H9 (cell line): ENCODE data around the gene CNDP1. TPM values are rescaled to one million over a fixed set of nuclear protein-coding genes. Genes with fewer than 3 reads are reported as not detected.

Experiments used
- DNase-seq: peaks from one replicate; pipeline ENCODE4 v3.0.0-alpha.2; 2017
- H2AFZ ChIP-seq: one replicate; pipeline ENCODE4 v1.6.1; 2013; ENCODE audit warnings: mild to moderate bottlenecking, low read length, control low read depth, moderate library complexity
- H2AK5ac ChIP-seq: 2 replicates; pipeline ENCODE4 v1.6.1; 2013; ENCODE audit warnings: low read length, control low read depth, mixed read lengths; ENCODE audit not compliant: insufficient read length
- H2BK120ac ChIP-seq: one replicate; pipeline ENCODE4 v1.6.1; 2013; ENCODE audit warnings: low read depth, mild to moderate bottlenecking, low read length, control low read depth, inconsistent platforms; ENCODE audit not compliant: poor library complexity, severe bottlenecking
- H2BK12ac ChIP-seq: 2 replicates; pipeline ENCODE4 v1.6.1; 2013; ENCODE audit warnings: low read length, control low read depth, mixed read lengths, low read depth; ENCODE audit not compliant: insufficient read length
- H2BK15ac ChIP-seq: 2 replicates; pipeline ENCODE4 v1.6.1; 2013; ENCODE audit warnings: low read depth, low read length, control low read depth
- H2BK20ac ChIP-seq: one replicate; pipeline ENCODE4 v1.6.1; 2013; ENCODE audit warnings: low read depth, mild to moderate bottlenecking, low read length, control low read depth, inconsistent platforms; ENCODE audit not compliant: poor library complexity, severe bottlenecking
- H2BK5ac ChIP-seq: 2 replicates; pipeline ENCODE4 v1.6.1; 2013; ENCODE audit warnings: low read length, control low read depth, mixed read lengths; ENCODE audit not compliant: insufficient read length
- H3K14ac ChIP-seq: 2 replicates; pipeline ENCODE4 v1.6.1; 2013; ENCODE audit warnings: low read length, control low read depth; ENCODE audit not compliant: insufficient read depth
- H3K18ac ChIP-seq: 2 replicates; pipeline ENCODE4 v1.6.1; 2013; ENCODE audit warnings: low read depth, mild to moderate bottlenecking, mixed read lengths, low read length, control low read depth; ENCODE audit not compliant: insufficient read length
- H3K23ac ChIP-seq: 2 replicates; pipeline ENCODE4 v1.6.1; 2013; ENCODE audit warnings: low read length, control low read depth, mixed read lengths, low read depth; ENCODE audit not compliant: insufficient read length
- H3K23me2 ChIP-seq: 2 replicates; pipeline ENCODE4 v1.6.1; 2013; ENCODE audit warnings: low read depth, mild to moderate bottlenecking, mixed read lengths, low read length, control low read depth; ENCODE audit not compliant: insufficient read length, poor library complexity, severe bottlenecking
- H3K27ac ChIP-seq: 2 replicates; pipeline ENCODE4 v1.5.1; 2013; ENCODE audit warnings: low read length, control low read depth, mixed read lengths, low read depth; ENCODE audit not compliant: insufficient read length
- H3K27me3 ChIP-seq: 2 replicates; pipeline ENCODE4 v1.6.1; 2013; ENCODE audit warnings: low read length, control low read depth, inconsistent platforms; ENCODE audit not compliant: insufficient read depth
- H3K4ac ChIP-seq: 2 replicates; pipeline ENCODE4 v1.6.1; 2013; ENCODE audit warnings: low read depth, mild to moderate bottlenecking, control low read depth, inconsistent platforms, low read length, moderate library complexity
- H3K4me1 ChIP-seq: 2 replicates; pipeline ENCODE4 v1.6.1; 2013; ENCODE audit warnings: low read length, control low read depth, inconsistent platforms; ENCODE audit not compliant: insufficient read depth
- H3K4me2 ChIP-seq: 2 replicates; pipeline ENCODE4 v1.6.1; 2013; ENCODE audit warnings: low read length, control low read depth, mixed read lengths; ENCODE audit not compliant: insufficient read length, insufficient read depth
- H3K56ac ChIP-seq: 2 replicates; pipeline ENCODE4 v1.6.1; 2013; ENCODE audit warnings: low read depth, mild to moderate bottlenecking, mixed read lengths, low read length, control low read depth; ENCODE audit not compliant: insufficient read length
- H3K79me1 ChIP-seq: 2 replicates; pipeline ENCODE4 v1.6.1; 2013; ENCODE audit warnings: low read depth, mild to moderate bottlenecking, moderate library complexity, low read length, control low read depth, inconsistent platforms; ENCODE audit not compliant: insufficient read depth, poor library complexity, severe bottlenecking
- H3K79me2 ChIP-seq: 2 replicates; pipeline ENCODE4 v1.6.1; 2013; ENCODE audit warnings: low read length, control low read depth, inconsistent platforms; ENCODE audit not compliant: insufficient read depth
- H3K9ac ChIP-seq: 2 replicates; pipeline ENCODE4 v1.6.1; 2013; ENCODE audit warnings: low read length, control low read depth, mixed read lengths; ENCODE audit not compliant: insufficient read length; ENCODE audit errors: extremely low read depth
- H3K9me3 ChIP-seq: one replicate; pipeline ENCODE4 v1.6.1; 2013; ENCODE audit warnings: low read depth, low read length, inconsistent platforms; ENCODE audit not compliant: control insufficient read depth
- H3T11ph ChIP-seq: one replicate; pipeline ENCODE4 v1.6.1; 2013; ENCODE audit warnings: mild to moderate bottlenecking, low read length, control low read depth, inconsistent platforms
- H4K20me1 ChIP-seq: one replicate; pipeline ENCODE4 v1.6.1; 2013; ENCODE audit not compliant: control insufficient read depth, insufficient read length, insufficient read depth
- H4K5ac ChIP-seq: 2 replicates; pipeline ENCODE4 v1.6.1; 2013; ENCODE audit warnings: low read depth, mild to moderate bottlenecking, mixed read lengths, low read length, control low read depth; ENCODE audit not compliant: insufficient read length
- H4K8ac ChIP-seq: replicated peaks from 2 replicates; pipeline ENCODE4 v1.6.1; 2013; ENCODE audit warnings: low read length, control low read depth, mixed read lengths, low read depth; ENCODE audit not compliant: insufficient read length
- H4K91ac ChIP-seq: 2 replicates; pipeline ENCODE4 v1.6.1; 2013; ENCODE audit warnings: low read depth, mild to moderate bottlenecking, moderate library complexity, mixed read lengths, low read length, control low read depth; ENCODE audit not compliant: insufficient read length
- H3K27ac Mint-ChIP-seq, 3 experiments: 2 replicates in 2 of 3; 3 replicates in 1 of 3; pipeline ENCODE4 v1.8.0; 2020 to 2021; ENCODE audit warnings: mixed read lengths in 3 of 3, mild to moderate bottlenecking in 1 of 3, moderate library complexity in 1 of 3
- H3K27me3 Mint-ChIP-seq: 2 replicates; pipeline ENCODE4 v1.8.0; 2021; ENCODE audit warnings: low read depth, mild to moderate bottlenecking, moderate library complexity, mixed read lengths
- H3K36me3 Mint-ChIP-seq, 3 experiments: 2 replicates in 2 of 3; 3 replicates in 1 of 3; pipeline ENCODE4 v1.8.0; 2020 to 2021; ENCODE audit warnings: low read depth in 3 of 3, mixed read lengths in 3 of 3; ENCODE audit not compliant: insufficient read depth in 1 of 3
- H3K4me1 Mint-ChIP-seq, 2 experiments: 2 replicates each; pipeline ENCODE4 v1.8.0; 2020; ENCODE audit warnings: mixed read lengths in 2 of 2
- H3K4me3 Mint-ChIP-seq, 2 experiments: 2 replicates in 1 of 2; 3 replicates in 1 of 2; pipeline ENCODE4 v1.8.0; 2020 to 2021; ENCODE audit warnings: mild to moderate bottlenecking in 2 of 2, mixed read lengths in 2 of 2, moderate library complexity in 1 of 2
- H3K9me3 Mint-ChIP-seq, 2 experiments: 2 replicates in 1 of 2; 3 replicates in 1 of 2; pipeline ENCODE4 v1.8.0; 2020; ENCODE audit warnings: mild to moderate bottlenecking in 2 of 2, mixed read lengths in 2 of 2, moderate library complexity in 1 of 2
- CTCF ChIP-seq: fragments of 200-600 bp; sonication (generic); conservative IDR thresholded peaks from 3 replicates; pipeline ENCODE4 v1.8.0; 2021; ENCODE audit warnings: antibody characterized with exemption, mild to moderate bottlenecking
- WGBS: extraction: QIAGEN DNeasy Blood & Tissue Kit; methylation state at CpG from one replicate; pipeline ENCODE4 v1.1.7; 2013; ENCODE audit warnings: missing lambda C conversion rate, low lambda C conversion rate, mixed read lengths; ENCODE audit not compliant: insufficient read length; ENCODE audit errors: extremely low coverage; 5-methylcytosine and 5-hydroxymethylcytosine counted together
- total RNA-seq: library from RNA; stranded (reverse); gene quantifications from 2 replicates; pipeline ENCODE4 v1.2.1, GENCODE V29; 2021

The CNDP1 gene
- total RNA-seq, 1 experiment from 2014 or later = not detected

GRCh38 chr18:74611765-74612164 lies 77.5 kb downstream of the CNDP1 start:
- no CpG with 5 or more reads among the region's 4 CpGs for WGBS
- no peaks in the 10 kb centered on the region for H3K27me3 Mint-ChIP-seq
- Histone ChIP-seq H4K5ac (no peak overlapping the region), H2BK5ac (no peak overlapping the region), H3K4ac (no peak overlapping the region), H3K27ac (no peak overlapping the region), H3K4me1 (no peaks in the 10 kb centered on the region), H2BK12ac (no peak overlapping the region), H2BK20ac (no peak overlapping the region), H3T11ph (no peak overlapping the region), H3K27me3 (no peaks in the 10 kb centered on the region), H2BK15ac (no peak overlapping the region), H3K14ac (no peak overlapping the region), H3K18ac (no peak overlapping the region), H3K23me2 (no peaks in the 10 kb centered on the region), H3K56ac (no peak overlapping the region), H3K9me3 (no peaks in the 10 kb centered on the region), H4K8ac (no peak overlapping the region), H3K4me2 (no peak overlapping the region), H2AFZ (no peak overlapping the region), H3K79me2 (no peaks in the 10 kb centered on the region), H3K23ac (no peak overlapping the region), H4K20me1 (no peaks in the 10 kb centered on the region), H2AK5ac (no peak overlapping the region), H3K9ac (no peak overlapping the region), H2BK120ac (no peak overlapping the region), H3K79me1 (no peaks in the 10 kb centered on the region), H4K91ac (no peak overlapping the region)
- no peak overlapping the region for H3K4me3 Mint-ChIP-seq
- no peak for TF ChIP-seq CTCF
- H3K36me3 Mint-ChIP-seq = no peaks in the 10 kb centered on the region
- H3K4me1 Mint-ChIP-seq = peaks cover 2 to 3% of the 10 kb centered on the region in 2 experiments; a peak in 2 of 4 replicates
- H3K27ac Mint-ChIP-seq = no peak overlapping the region
- DNase-seq = no peak
- no peaks in the 10 kb centered on the region; a peak in 1 of 5 replicates for H3K9me3 Mint-ChIP-seq
